Uterus (tissue), 4 donors: ENCODE measurements around the gene NRF1. TPM values are rescaled to one million over a fixed set of nuclear protein-coding genes. Genes with fewer than 3 reads are reported as not detected.
"Not testable (repeated sequence)": the region's sequence is repeated elsewhere in the genome, so short reads cannot be mapped to it uniquely, and the experiment has no call there.

Source experiments
- DNase-seq, 2 donors: peaks; one replicate each; pipeline ENCODE4 v3.0.0-alpha.2; 2019 to 2020
- H3K27ac ChIP-seq, 2 donors: fragments of 200-600 bp; sonication (generic); 1 replicate in 1 of 2; 2 replicates in 1 of 2; pipeline ENCODE4 v1.5.1; 2016 to 2018
- H3K27me3 ChIP-seq, 2 donors: fragments of 200-600 bp; sonication (generic); one replicate each; pipeline ENCODE4 v1.5.1; 2018 to 2019; ENCODE audit warnings: control low read depth in 1 of 2
- H3K36me3 ChIP-seq, 2 donors: fragments of 200-600 bp; sonication (generic); one replicate each; pipeline ENCODE4 v1.5.1; 2019; ENCODE audit warnings: control low read depth in 1 of 2
- H3K4me1 ChIP-seq, 2 donors: fragments of 200-600 bp; sonication (generic); one replicate each; pipeline ENCODE4 v1.5.1; 2018 to 2019; ENCODE audit warnings: control low read depth in 1 of 2
- H3K4me3 ChIP-seq, 2 donors: fragments of 200-600 bp; sonication (generic); 1 replicate in 1 of 2; 2 replicates in 1 of 2; pipeline ENCODE4 v1.5.1; 2018 to 2019; ENCODE audit warnings: mild to moderate bottlenecking in 1 of 2
- H3K9me3 ChIP-seq, 2 donors: fragments of 200-600 bp; sonication (generic); one replicate each; pipeline ENCODE4 v1.5.1; 2019; ENCODE audit warnings: control low read depth in 1 of 2
- POLR2A ChIP-seq, 2 donors: fragments of 450-650 bp; IDR thresholded peaks; one replicate each; pipeline ENCODE4 v1.6.1; 2016; ENCODE audit warnings: antibody characterized with exemption in 2 of 2, mild to moderate bottlenecking in 1 of 2, moderate library complexity in 1 of 2
- intact Hi-C: fragments of 100-400 bp; cut with DNase I; formaldehyde crosslinking; loops from one replicate; pipeline ENCODE4 v1.15.1; 2023; ENCODE audit warnings: low total_unique reads
- total RNA-seq, 4 donors: library from RNA; depleted of rRNA in 3 of 4; stranded (reverse); fragments of >200 nt in 3 of 4; gene quantifications; one replicate each; pipeline versions ENCODE4 v1.1.0 to v1.2.4, GENCODE V29; 2014 to 2023
- TF ChIP-seq, protein P1 (sequence below), 4 experiments: fragments of 200-600 bp in 2 of 4; fragments of 450-650 bp in 2 of 4; sonication (generic) in 2 of 4; IDR thresholded peaks; one replicate each; pipeline ENCODE4 v1.5.1; 2016 to 2019; ENCODE audit warnings: antibody characterized with exemption in 4 of 4, mild to moderate bottlenecking in 2 of 4, moderate library complexity in 1 of 4
- donor health status: DM: yes; HTN: yes; CAD: no.

The NRF1 gene
- total RNA-seq, 4 donors from 2014 or later, result 18.2 to 56.5 (median 40.4) TPM

- Histone ChIP-seq H3K36me3 (no peaks in the 10 kb centered on the region), H3K27ac (no peak overlapping the region), H3K27me3 (no peaks in the 10 kb centered on the region), H3K9me3 (no peaks in the 10 kb centered on the region), H3K4me1 (no peaks in the 10 kb centered on the region), H3K4me3 (no peak overlapping the region)
- no peak for DNase-seq
- intact Hi-C loops, result no loop called here
- TF ChIP-seq, protein P1, sequence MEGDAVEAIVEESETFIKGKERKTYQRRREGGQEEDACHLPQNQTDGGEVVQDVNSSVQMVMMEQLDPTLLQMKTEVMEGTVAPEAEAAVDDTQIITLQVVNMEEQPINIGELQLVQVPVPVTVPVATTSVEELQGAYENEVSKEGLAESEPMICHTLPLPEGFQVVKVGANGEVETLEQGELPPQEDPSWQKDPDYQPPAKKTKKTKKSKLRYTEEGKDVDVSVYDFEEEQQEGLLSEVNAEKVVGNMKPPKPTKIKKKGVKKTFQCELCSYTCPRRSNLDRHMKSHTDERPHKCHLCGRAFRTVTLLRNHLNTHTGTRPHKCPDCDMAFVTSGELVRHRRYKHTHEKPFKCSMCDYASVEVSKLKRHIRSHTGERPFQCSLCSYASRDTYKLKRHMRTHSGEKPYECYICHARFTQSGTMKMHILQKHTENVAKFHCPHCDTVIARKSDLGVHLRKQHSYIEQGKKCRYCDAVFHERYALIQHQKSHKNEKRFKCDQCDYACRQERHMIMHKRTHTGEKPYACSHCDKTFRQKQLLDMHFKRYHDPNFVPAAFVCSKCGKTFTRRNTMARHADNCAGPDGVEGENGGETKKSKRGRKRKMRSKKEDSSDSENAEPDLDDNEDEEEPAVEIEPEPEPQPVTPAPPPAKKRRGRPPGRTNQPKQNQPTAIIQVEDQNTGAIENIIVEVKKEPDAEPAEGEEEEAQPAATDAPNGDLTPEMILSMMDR (IDR thresholded peaks at IDR 0.05), result no peak
- TF ChIP-seq POLR2A (IDR thresholded peaks at IDR 0.05), result no peak
These were observed 55.6 kb downstream of the NRF1 start for GRCh38 chr7:129667116-129667515.

DNA sequence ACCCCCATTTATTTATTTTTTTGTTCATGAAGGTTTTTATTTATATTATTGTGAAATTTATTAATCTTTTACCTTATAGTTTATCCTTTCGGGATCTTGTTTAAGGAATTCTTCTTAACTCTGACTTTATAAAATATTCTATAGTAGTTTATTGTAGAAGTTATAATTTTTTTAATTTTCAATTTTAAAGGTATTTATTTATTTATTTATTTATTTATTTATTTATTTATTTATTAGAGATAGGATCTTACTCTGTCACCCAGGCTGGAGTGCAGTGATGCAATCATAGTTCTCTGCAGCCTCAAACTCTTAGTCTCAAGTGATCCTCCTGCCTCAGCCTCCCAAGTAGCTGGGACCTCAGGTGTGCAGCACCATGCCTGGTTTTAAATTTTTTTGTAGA is 56.0 kb downstream of the NRF1 start:
- intact Hi-C loops, result no loop called here
- Histone ChIP-seq H3K4me1 (no peaks in the 10 kb centered on the region), H3K9me3 (no peaks in the 10 kb centered on the region), H3K4me3 (no peak overlapping the region), H3K27me3 (no peaks in the 10 kb centered on the region), H3K36me3 (no peaks in the 10 kb centered on the region), H3K27ac (no peak overlapping the region)
- DNase-seq, result no peak
- TF ChIP-seq, protein P1 (IDR thresholded peaks at IDR 0.05), result no peak
- no peak for TF ChIP-seq POLR2A (IDR thresholded peaks at IDR 0.05)

- no peaks in the 10 kb centered on the region for H3K36me3 ChIP-seq
- no peaks in the 10 kb centered on the region for H3K27me3 ChIP-seq
- no peak for TF ChIP-seq POLR2A (IDR thresholded peaks at IDR 0.05)
- TF ChIP-seq, protein P1 (IDR thresholded peaks at IDR 0.05), result no peak
- intact Hi-C loops, result no loop called here
- H3K27ac ChIP-seq, result no peak overlapping the region
- H3K4me3 ChIP-seq, result no peak overlapping the region
- no peaks in the 10 kb centered on the region for H3K9me3 ChIP-seq
- no peaks in the 10 kb centered on the region for H3K4me1 ChIP-seq
- DNase-seq, result no peak
These were observed 58.4 kb downstream of the NRF1 start for GRCh38 chr7:129669901-129670300.

DNA sequence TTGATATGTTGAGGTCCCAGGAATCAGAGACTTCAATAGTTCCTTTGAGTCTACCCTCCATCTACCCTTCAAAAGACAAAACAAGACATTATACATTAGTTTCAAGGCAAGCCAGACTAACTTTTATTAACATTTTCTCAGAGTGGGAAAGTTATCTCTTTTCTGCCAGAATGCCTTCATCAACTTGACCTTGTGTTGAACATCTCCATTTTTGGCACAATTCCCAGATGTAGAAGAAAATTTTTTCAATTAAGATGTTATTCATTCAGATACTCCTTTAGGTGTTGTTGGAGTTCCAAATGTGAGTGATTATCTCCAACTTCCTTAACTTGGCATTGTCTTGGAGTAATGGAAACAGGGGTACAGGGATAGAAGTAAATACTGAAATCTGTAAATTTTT is 59.1 kb downstream of the NRF1 start:
- H3K4me1 ChIP-seq, result no peaks in the 10 kb centered on the region
- H3K9me3 ChIP-seq, result no peaks in the 10 kb centered on the region
- no peak overlapping the region for H3K27ac ChIP-seq
- H3K27me3 ChIP-seq, result no peaks in the 10 kb centered on the region
- H3K4me3 ChIP-seq, result no peak overlapping the region
- no peaks in the 10 kb centered on the region for H3K36me3 ChIP-seq
- DNase-seq, result no peak
- intact Hi-C loops, result no loop called here
- TF ChIP-seq, protein P1 (IDR thresholded peaks at IDR 0.05), result no peak
- TF ChIP-seq POLR2A (IDR thresholded peaks at IDR 0.05), result no peak

- Histone ChIP-seq H3K27me3 (no peaks in the 10 kb centered on the region), H3K9me3 (no peaks in the 10 kb centered on the region), H3K4me3 (no peak overlapping the region), H3K4me1 (no peaks in the 10 kb centered on the region), H3K36me3 (no peaks in the 10 kb centered on the region), H3K27ac (no peak overlapping the region)
- TF ChIP-seq, protein P1 (IDR thresholded peaks at IDR 0.05), result no peak
- no peak for TF ChIP-seq POLR2A (IDR thresholded peaks at IDR 0.05)
- intact Hi-C loops, result no loop called here
- DNase-seq, result no peak
These were observed 59.7 kb downstream of the NRF1 start for GRCh38 chr7:129671266-129671665.

GRCh38 chr7:129674475-129674874 is 63.0 kb downstream of the NRF1 start:
- H3K36me3 ChIP-seq, DNase-seq, H3K4me1 ChIP-seq, intact Hi-C loops, H3K27ac ChIP-seq, H3K9me3 ChIP-seq, H3K4me3 ChIP-seq, H3K27me3 ChIP-seq: not testable (repeated sequence)
